IPS DF 19.7 (cell line): ENCODE data around the gene RCHY1.
"Not testable (repeated sequence)": the region's sequence is repeated elsewhere in the genome, so short reads cannot be mapped to it uniquely, and the experiment has no call there.

Experiments
- DNase-seq: peaks from one replicate; pipeline ENCODE4 v3.0.0-alpha.2; 2013; ENCODE audit warnings: low read depth, low spot score

RCHY1 gene

DNA sequence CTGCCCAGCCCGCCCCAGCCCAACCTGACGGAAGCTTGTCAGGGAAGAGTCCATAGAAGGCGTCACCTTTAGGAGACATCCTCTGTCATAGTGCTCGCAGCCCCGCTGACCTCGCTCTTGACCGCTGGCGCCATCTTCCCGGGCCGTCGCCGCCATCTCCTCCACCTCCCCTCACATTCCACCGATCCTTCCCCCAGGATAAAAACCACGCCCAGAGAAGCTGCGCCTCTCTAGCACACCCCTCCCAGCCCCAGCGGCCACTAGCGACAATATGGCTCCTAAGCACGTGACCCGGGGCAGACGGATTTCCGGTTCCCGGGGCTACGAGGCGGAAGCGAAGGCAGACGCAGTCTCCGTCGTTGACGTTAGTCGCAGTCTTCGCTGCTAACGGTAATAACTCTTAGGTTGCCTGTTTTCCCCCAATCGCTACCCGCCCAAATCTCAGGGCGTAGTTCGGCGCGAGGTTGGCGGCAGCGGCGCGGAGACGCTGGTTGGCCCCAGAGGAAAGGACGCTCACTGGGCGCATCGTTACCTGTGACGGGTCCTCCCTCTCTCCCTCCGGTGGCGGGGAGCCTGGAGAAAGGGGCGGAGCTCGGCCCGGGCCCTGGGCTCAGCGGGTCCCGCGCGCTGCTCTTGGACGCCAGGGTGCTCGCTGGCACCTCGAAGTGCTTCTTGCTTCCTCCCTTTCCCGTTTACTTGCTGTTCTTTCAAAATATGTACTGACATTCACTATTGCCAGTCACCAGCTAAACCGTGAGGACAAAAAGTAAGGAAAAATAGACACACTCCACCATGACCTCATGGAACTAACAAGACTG lies at the start of gene RCHY1, which contains the start of gene THAP6:
TSS of gene RCHY1 (minus strand) at position 273 of the 818 bp plus-strand sequence. CDS start at position 156, 117 bp downstream.
TSS of gene THAP6 (plus strand) at position 343 of the 818 bp plus-strand sequence. CDS start 980 bp downstream, outside the sequence.
- DNase-seq = peak; percentile 89

DNA sequence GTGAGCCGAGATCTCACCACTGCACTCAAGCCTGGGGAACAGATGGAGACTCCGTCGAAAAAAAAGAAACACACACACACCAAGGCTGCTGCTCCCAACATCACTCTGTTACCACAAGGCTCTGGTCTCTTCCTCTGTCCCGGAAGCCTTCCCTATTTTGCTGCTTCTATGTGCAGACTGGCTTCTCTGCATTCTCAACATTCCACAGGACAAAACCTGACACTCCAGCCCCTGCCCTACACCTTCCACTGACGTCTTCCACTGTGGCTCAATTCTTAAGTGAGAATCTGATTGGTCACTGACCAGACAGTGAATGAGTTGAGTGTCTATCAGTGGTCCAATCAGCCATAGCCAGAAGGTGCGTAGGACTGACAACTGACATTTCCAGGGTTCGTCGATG lies 47.6 kb upstream of the RCHY1 start:
- DNase-seq = peak; percentile 89

DNA sequence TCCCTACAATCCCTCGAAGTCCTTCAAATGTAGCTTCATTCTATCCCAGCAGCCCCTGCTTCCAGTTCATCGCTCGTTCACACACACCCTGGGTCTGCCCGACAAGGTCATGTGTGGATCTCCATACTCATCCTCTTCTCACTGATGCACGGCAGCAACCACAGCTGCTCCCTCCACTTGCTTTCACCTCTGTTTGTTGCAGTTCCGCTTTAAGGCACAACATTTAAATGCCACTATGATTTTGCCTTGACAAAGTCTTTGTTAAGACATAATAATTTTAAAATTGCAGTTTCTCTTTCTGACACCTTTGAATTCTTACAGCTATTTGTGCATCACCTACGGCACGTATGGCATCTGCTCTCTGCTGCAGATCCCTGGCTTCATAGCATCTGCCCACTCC lies 43.5 kb upstream of the RCHY1 start:
- DNase-seq = no peak

DNA sequence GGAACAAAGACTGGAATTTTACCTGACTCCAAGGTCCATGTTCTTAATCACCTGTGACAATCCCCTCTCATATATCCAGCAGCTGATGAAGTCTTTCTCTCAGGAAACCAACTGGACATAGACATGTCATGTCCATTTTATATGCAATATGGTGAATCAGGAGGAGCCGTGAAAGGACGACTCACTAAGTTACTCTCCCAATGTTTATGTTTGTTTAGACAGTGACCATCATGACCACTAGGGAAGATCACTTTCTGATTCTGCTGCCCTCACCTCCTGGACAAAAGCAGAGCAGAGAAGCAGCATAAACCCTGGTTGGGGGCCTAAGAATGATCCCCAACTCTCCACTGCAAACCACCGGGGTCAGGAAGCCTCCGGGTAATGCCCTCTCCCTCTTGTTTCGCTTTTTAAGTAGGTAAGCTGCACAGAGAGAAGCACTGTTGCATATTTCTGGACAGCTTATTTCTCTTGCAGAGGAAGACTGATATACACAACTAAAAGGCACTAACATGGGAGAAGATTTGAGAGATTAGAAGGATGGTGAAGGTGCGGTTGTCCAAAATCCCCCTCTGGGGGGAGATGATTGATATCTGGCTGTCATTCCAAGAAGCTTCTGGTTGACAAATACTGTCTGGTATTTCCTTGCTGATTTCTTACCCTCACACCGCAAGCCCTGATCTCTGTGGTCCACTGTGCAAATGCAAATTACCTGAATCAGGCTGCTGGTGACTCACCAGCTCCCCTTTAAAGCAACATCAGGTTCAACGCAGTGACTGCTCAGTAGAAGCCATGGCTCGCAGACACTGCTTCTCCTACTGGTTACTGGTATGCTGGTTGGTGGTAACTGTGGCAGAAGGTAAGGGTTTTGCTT lies 41.3 kb upstream of the RCHY1 start, which contains the start of gene ODAPH:
TSS of gene ODAPH (plus strand) at position 773 of the 871 bp plus-strand sequence. CDS start at position 790, 17 bp downstream.
- no peak for DNase-seq

DNA sequence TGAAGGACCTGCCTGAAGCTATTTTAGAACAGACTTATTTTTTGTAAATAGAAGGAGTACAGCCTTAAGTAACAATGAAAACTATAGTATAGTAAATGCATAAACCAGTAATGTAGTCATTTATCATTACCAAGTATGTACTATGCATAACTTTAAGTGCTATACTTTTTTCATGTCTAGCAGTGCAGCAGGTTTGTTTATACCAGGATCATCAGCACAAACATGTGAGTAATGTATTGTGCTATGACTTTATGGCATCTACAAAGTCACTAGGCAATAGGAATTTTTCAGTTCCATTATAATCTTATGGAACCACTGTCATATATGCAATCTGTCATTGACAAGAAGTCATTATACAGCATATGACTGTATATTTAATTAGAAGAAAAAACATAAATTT lies 38.2 kb upstream of the RCHY1 start:
- no peak for DNase-seq

DNA sequence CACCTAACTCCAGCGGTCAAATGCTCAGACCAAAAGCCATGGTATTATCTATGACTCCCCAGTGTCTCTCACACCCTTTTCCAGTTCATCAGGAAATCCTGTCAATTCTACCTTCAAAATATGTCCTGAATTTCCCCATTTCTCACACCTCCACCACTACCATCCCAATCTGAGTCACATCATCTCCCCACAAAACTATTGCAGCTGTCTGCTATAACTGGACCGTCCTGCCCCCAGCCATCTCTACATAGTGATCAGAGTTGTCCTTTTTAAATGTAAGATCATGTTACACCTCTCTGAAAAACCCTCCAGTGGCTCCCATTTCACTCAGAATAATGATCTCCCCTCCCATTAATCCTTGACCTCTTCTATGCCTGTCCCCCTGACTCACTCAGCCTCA lies 34.8 kb upstream of the RCHY1 start:
- no peak for DNase-seq

DNA sequence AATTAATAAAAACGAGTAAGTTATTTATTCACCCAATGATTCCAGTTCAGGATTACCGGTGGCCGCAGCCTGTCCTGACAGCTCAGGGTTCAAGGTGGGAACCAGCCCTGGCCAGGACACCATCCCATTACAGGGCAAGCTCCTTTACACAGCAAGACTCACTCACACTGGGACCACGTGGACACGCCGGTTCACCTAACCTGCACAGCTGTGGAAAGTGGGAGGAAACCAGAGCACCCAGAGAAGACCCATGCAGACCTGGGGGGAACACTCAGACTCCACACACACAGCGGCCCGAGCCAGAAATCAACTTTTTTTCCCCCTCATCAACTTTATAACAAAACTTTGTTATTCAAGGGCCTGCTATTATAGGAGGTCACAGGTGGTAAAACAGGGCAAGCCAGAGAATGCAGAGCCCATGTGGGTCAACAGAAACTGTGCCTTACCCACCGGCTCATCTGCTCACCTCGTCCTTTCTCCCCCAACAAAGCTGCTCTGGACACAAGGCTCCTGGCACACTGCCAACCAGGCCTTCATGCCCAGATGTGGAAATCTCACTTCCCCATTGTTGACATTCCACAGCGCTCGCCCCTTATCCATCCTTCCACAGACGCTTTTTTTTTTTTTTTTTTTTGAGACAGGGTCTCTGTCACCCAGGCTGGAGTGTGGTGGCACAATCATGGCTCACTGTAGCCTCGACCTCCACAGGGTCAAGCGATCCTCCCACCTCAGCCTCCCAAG lies 33.6 kb upstream of the RCHY1 start:
- no peak for DNase-seq

DNA sequence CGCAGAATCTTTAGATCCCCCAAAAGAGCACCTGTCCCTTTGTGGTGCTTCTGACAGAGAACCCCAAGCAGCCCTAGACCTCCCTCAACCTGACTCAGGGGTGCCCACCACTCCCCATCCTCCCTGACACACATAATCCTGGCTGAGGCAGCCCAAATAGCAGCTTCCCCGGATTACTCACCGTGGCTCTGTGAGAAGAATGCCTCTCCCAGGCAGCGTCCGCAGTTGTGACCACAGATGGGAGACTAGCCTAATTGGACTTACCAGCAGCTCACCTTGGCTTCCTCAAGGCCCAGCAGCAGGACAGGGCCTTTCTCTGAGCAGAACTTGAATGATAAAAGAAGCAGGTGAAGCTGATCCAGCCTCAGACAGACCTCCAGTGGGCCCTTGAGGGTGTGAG lies 31.3 kb upstream of the RCHY1 start:
- DNase-seq = no peak

DNA sequence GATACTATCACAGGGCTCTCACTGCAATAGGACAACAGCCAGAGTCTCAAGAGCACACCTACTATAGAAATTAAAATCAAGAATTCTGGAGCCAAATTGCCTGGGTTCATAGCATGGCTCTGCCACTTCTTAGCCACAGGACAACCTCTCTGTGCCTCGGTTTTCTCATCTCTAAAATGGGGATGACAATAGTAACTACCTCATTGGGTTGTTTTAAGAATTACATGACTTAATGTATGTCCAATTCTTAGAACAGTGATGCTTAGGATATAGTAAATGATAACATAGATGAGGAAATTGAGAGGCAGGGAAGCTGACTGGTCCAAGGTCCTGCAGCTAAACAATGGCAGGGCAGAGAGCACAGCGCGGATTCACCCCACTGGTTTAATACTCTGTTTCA lies 30.7 kb upstream of the RCHY1 start:
- DNase-seq = no peak

DNA sequence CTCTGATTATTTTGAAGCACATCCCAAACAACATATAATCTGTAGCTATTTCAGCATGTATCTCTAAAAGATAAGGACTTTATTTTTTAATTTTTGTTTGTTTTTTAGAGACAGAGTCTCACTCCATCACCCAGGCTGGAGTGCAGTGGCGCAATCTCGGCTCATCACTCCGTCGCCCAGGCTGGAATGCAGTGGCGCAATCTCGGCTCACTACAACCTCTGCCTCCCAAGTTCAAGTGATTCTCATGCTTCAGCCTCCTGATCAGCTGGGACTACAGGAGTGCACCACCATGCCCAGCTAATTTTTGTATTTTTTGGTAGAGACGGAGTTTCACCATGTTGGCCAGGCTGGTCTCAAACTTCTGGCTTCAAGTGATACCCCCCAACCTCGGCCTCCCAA lies 30.0 kb upstream of the RCHY1 start:
- not testable (repeated sequence) for DNase-seq

DNA sequence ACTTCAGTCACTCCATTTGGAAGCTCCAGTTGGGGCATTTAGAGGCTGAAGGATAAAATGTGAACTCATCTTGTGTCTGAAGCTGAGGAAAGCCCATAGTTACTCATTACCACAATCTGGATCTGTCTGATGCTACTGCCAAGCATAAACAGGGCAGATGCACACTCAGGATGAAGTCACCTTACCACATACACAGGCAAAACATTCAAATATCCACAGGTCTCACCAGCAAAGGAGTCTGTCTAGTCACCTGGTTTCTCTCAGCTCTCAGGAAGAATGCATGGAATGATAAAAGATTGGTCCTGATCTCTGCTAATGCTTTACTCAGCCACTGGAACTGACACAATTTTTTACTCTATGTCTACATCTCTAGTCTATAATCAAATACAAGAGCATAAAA lies 28.6 kb upstream of the RCHY1 start:
- DNase-seq = no peak

DNA sequence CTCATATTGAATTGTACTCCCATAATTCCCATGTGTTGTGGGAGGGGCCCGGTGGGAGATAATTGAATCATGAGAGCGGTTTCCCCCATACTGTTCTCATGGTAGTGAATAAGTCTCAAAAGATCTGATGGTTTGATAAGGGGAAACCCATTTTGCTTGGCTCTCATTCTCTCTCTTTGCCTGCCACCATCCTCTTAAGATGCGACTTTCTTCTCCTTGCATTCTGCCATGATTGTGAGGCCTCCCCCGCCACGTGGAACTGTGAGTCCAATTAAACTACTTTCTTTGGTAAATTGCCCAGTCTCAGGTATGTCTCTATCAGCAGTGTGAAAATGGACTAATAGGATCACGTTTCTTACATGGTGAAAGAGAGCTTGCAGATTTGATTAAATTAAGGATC lies 23.1 kb upstream of the RCHY1 start:
- not testable (repeated sequence) for DNase-seq

DNA sequence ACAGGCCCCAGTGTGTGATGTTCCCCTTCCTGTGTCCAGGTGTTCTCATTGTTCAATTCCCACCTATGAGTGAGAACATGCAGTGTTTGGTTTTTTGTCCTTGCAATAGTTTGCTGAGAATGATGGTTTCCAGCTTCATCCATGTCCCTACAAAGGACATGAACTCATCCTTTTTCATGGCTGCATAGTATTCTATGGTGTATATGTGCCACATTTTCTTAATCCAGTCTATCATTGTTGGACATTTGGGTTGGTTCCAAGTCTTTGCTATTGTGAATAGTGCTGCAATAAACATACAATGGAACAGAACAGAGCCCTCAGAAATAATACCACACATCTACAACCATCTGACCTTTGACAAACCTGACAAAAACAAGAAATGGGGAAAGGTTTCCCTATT lies 19.7 kb upstream of the RCHY1 start:
- DNase-seq = not testable (repeated sequence)

DNA sequence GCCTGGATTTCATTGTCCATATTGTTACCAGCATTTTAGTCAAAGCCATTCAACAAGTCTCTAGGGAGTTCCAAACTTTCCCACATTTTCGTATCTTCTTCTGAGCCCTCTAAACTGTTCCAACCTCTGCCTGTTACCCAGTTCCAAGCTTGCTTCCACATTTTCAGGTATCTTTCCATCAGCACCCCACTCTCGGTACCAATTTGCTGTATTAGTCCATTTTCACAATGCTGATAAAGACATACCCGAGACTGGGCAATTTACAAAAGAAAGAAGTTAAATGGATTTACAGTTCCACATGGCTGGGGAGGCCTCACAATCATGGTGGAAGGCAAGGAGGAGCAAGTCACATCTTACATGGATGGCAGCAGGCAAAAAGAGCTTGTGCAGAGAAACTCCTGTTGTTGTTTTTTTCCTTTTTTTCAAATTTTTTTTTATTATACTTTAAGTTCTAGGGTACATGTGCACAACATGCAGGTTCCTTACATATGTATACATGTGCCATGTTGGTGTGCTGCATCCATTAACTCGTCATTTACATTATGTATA lies 19.2 kb upstream of the RCHY1 start:
- not testable (repeated sequence) for DNase-seq

DNA sequence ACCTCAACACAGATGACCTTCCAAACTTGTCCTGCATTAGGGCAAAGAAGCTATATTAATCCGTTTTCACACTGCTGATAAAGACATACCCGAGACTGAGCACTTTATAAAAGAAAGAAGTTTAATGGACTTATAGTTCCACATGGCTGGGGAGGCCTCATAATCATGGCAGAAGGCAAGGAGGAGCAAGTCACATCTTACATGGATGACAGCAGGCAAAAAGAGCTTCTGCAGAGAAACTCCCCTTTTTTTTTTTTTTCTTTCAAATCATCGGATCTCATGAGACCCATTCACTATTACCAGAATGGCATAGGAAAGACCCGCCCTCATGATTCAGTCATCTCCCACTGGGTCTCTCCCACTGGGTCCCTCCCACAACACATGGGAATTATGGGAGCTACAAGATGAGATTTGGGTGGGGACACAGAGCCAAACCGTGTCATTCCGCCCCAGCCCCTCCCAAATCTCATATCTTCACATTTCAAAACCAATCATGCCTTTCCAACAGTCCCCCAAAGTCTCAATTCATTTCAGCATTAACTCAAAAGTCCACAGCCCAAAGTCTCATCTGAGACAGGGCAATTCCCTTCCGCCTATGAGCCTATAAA lies 17.4 kb upstream of the RCHY1 start:
- not testable (repeated sequence) for DNase-seq

DNA sequence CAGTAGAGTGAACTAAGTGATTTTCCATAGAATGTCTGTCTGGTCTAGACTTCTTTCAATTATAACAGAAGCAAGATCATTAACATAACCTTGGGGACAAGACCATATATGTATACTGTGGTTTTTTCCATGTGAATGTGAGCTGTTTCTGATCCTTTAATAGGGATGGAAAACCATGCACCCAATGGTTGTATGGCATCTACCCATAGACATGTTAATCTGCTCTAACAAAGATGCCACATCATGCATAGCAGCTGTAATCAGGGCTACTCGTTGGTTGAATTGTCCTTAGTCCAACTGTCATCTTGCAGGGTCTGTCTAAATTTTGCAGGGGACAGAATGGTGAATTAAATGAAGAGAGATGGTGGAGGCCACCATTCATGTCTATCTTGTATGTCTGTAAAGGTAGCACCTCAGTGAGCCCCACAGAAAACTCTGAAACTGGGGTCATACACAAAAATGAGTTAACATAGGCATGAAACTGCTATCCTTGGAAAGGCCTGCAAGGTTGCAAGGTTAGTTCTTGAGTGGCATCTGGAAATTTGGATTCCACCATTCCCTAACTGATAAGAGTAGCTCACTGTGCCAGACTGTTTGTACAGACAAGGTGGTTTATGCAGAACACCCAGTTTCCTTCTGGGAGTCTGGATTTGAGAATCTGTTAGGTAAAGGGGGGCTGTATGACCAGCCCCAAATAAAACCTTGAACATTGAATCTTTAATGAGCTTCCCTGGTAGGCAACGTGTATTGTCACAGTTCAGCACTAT lies 16.5 kb upstream of the RCHY1 start:
- no peak for DNase-seq

DNA sequence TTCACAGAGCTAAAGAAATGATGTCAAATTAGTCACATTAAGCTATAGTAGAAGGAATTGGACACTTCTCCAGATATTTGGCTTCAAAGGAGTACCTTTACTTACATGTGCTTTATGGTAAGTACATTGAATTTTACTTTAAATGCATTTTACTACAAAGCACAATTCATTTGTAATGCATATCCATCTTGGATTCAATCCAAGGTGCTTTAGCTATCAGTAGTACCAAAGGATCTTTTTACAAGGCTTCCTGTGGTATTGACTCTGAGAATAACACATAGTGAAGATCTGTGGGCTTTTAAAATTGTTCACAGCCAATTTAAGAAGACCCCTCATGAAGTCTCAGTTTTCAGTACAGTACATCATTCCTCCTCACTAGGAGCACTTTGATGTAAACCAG lies 13.3 kb upstream of the RCHY1 start:
- no peak for DNase-seq

DNA sequence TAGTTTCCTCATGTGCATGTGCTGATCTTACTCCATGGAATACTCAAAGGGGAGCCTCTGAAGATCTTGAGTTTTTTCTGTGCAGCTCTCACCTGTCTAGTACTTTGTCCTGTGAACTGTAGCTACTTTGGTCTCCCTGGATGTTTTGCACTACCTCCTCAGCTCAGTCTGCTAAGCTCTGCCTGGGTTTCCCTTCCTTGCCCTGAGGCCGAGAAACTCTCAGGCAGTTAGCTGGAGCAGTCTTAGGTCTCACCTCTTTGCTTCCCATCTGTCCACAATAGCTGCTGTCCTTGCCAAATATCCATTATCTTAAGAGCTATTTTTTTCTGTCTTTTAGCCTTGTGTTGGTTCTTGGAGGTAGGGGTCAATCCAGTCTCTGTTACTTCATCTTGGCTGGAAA lies 11.7 kb upstream of the RCHY1 start:
- no peak for DNase-seq

DNA sequence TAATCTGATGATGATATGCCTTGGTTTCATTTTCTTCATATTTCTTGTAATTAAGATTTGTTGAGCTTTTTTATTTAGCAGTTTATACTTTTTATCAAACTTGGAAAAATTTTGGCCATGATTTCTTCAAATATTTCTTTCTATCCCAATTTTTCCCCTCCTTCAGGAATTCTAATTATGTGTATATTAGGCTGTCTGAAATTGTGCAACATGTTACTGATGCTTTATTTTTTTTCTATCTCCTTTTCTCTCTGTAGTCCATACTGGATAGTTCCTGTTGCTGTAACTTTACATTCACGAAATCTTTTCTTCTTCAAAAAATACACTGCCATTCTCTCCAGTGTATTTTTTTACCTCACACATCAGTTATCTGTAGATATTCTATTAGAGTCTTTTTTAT lies 10.9 kb upstream of the RCHY1 start:
- DNase-seq = no peak

DNA sequence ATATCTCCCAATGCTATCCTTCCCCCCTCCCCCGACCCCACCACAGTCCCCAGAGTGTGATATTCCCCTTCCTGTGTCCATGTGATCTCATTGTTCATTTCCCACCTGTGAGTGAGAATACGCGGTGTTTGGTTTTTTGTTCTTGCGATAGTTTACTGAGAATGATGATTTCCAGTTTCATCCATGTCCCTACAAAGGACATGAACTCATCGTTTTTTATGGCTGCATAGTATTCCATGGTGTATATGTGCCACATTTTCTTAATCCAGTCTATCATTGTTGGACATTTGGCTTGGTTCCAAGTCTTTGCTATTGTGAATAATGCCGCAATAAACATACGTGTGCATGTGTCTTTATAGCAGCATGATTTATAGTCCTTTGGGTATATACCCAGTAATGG lies 5.2 kb upstream of the RCHY1 start:
- not testable (repeated sequence) for DNase-seq
